Suppressor macrophage treated with lipopolysaccharide for 4 hours (primary cell): ENCODE measurements around the gene INPP5A.

Experiments used
- DNase-seq: peaks from one replicate; pipeline ENCODE4 v3.0.0-alpha.2; 2020

The INPP5A gene

DNA sequence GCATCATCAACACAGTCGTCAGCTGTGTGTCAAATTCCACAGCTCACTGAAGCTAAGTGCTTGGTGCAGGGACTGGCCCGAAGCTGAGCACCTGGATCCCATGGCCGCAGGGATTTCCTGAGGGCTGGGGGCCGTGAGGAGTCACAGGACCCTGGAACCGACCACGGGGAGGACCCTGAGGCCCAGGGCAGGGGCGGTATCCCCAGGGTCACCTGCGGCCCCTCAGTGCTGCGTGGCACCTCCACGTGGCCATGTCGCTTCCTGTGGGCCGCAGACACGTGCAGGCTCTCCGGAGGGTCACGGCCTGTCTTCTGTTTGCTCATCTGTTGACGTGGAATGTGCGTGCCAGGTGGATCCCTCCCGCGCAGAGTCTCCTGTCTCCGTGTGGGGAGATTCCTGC lies 194.9 kb downstream of the INPP5A start:
- DNase-seq, result no peak

DNA sequence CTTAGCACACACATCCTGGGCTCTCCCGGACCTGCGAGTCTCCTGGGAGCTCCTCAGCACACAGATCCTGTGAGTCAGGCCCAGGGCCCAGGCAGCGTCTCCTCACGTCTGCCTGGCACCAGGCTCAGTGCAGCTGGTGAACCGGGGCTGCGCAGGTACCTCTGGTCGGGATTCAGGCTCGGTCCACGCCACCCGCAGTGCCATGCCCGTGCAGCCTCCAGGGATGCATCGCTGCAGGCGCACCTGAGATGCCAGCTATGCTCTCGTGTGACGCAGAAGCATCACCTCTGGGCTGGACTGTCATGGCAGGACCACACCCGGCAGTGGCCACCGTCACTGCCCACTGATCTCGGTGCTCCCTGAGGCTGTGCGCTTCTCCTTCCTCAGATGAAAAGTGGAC lies 196.3 kb downstream of the INPP5A start:
- DNase-seq, result no peak

DNA sequence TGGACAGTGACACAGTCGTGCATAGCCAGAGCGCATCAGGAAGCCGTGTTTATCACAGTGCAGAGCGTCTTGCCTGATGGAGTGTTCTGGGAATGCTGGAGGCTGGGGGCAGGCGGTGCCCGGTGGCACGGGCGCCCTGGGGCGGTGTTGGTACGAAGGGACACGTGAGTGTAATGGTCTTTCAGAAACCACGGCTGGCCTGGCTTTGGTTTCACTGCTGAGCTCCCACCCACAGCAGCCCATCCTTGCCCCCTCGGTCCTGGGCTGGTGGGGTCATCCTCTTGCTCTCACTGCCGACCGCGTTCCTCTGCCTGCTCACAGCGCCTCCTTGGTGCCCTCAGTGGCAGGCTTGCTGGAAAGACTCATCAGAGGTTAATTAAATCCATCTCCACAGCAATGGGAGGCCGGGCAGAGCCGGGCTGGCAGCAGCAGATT lies 197.8 kb downstream of the INPP5A start:
- no peak for DNase-seq

DNA sequence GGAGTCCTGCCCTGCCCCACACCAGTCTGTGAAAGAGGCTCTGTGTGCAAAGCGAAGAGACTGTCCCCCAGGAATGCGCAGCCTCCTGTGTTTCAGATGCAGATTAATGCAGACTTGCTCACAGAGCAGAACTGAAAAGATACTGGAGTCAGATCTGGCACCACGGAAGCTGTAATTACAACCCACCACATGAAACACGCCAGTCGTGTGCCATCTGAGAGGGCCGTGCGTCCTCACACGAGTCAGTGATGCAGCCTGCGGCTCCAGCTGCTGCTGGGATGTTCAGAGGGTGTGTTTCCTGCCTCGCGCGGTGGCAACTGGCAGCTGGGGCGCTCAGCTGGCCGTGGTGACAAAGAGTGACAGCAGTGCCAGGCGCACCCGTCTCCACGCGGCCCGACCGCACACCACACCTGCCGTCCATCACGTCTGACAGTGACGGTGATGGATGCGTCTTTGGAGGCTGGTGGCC lies 198.4 kb downstream of the INPP5A start:
- no peak for DNase-seq

DNA sequence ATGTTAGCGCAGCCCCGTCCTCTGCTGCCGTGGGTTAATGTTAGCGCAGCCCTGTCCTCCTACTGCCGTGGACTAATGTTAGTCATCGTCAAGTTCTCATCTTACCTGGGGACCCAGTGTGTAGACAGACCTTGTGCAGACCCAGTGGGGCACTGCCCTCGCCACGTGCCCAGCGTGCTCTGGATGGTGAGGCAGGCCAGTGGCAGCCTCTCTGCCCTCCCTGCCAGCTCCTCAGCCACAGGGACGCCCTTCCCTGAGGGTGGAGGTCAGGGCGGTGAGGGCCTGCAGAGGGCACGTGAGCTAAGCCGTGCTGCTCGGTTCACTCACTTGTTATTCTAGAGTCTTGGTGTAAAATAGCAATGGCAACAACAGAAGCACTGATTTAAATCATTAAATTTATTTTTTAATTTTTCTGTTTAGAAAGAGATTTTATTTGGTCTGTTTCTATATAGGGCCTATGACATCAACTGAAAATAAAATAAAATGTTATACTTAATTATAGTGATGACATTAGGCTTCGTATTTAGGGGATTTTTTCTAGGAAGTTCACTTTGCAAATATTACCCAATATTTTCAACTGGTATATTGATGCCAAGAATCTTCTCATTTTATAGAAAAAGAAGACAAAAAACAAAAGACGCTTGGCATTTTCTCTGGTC lies 199.9 kb downstream of the INPP5A start:
- no peak for DNase-seq

DNA sequence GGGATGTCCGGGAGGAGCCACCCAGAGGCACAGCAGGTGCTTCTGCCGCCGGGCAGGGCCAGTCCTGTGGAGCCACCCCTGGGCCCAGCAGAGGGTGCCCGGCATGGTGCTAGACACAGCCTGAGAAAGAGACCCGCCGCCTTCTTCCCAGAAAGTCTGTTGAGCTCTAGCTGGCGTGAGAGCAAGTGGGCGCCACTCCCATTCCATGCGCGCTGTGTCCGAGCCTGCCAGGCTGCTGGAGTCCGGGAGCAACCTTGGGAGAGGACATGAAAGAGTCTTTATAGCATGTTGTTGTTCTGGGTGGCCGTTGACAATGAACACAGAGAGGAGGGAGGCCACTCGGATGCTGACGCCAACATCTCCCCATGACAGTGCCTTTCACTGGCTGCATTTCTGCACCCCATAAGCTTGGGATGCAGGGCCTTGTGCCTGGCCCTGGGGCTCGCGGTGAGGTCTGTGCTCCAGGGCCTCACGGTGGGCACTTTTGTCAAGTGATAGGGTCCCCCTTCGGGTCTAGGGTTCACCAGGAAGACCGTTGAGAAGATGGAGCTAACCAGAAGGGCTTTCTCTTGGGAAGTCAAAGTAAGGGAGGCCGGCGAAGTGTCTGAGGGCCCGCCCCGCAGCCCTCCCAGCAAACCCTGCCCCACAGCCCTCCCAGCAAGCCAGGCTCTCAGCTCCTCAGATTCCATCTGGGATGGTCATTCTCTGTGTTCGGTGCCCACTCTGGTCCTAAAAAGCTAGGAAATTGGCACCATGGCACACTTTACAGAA lies 201.1 kb downstream of the INPP5A start:
- no peak for DNase-seq

DNA sequence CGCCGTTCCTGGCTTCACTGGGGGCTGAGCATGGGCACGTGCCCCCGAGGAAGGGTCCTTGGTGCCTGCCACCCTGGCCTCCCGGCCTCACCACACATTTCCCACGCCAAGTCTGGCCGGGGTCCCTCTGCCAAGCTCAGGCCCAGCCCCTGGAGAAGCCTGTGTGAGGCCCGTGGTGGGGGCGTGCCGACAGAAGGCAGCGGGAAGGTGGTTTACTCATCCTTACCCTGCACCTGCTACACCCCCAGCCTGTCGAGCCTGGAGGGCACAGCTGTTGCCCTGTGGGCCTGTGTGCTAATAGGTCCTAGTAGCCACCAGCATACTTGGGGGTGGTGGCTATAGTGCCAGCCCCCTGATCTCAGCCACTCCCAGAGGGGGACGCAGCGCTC lies 201.6 kb downstream of the INPP5A start:
- no peak for DNase-seq

DNA sequence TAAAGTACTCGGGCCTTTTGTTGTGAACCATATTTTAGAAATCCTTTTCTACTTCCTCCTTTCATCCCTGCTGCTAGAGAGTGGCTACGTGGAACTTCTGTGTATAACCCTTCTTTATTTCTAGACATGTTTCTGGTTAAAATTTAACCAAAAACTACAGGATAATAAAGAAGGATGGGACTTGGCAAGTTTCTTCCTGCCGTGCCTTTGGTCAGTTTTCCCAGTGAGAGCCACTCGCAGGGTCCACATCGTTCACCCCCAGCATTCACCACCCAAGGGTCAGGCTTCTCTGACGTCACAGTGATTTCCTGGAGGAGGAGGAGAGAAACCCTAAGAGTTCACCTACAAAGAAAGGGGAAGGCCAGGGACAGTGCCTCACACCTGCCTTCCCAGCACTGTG lies 203.0 kb downstream of the INPP5A start:
- DNase-seq, result no peak

DNA sequence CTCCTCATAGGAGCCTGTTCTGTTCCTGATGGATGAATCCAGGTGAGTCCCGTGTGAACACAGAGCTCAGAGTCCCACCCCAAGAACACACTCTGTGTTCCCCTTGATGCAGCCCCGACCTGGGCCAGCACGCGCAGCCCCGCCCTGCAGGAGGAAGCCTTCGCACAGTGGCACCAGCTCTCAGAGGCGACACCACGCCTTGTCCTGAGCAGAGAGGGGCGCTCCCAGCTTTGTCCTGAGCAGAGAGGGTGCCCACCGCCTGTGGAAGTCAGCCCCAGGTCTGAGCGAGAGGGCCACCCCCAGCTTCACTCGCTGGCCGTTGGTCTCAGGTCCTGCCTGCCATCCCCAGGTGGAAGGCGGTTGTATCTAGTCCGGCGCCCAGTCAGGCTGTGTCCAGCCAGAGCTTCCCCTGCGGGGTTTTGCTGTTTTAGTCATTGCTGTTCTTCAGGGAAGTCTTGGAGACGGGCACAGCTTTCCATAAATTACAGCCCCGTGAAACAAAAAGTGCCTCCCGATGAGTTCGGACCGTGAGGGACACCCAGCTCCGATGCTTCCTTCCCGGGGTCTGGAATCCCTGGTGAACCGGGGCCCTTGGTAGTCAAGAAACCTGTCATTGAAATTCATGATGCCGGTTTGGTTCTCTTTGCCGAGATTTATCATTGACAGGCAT lies 204.7 kb downstream of the INPP5A start:
- no peak for DNase-seq

DNA sequence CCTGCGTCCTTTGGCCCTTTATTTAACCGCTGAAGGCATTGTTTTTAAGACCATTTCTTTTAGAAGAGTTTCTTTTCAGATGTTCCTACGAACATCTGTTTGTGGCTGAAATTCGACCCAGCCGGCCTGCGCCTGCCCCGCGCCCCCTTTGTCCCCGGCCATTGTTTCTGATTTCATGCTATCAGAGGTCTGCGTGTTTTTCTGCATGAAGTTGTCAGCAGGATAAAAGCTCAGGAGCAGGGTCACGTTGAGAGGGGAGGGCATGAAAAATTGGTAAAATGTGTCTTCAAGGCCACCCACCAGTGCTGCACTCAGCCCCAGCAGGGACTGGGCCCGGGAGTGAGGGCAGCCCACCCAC lies 205.2 kb downstream of the INPP5A start:
- no peak for DNase-seq

DNA sequence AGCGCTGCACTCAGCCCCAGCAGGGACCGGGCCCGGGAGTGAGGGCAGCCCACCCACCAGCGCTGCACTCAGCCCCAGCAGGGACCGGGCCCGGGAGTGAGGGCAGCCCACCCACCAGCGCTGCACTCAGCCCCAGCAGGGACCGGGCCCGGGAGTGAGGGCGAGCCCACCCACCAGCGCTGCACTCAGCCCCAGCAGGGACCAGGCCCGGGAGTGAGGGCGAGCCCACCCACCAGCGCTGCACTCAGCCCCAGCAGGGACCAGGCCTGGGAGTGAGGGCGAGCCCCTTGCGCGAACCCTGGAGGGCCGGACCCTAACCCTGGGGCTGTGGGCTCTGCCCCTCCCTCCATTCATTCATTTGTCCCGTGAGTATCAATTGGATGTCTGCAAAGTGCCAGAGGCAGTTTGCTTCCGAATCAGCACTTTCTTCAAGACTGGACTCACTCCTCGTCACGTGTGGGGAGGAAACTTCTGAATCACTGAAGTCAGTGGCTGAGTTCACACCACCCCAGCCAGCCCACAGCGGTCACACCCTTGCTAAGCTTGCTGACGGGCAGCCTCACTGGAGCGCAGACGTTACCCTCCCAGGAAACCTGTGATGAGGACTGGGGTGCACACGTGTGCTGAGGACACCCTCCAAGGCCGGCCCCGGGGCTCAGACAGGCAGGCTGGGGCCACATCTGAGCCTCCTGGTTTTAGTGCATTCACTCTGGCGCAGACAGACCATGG lies 205.8 kb downstream of the INPP5A start:
- DNase-seq, result peak; percentile 9

DNA sequence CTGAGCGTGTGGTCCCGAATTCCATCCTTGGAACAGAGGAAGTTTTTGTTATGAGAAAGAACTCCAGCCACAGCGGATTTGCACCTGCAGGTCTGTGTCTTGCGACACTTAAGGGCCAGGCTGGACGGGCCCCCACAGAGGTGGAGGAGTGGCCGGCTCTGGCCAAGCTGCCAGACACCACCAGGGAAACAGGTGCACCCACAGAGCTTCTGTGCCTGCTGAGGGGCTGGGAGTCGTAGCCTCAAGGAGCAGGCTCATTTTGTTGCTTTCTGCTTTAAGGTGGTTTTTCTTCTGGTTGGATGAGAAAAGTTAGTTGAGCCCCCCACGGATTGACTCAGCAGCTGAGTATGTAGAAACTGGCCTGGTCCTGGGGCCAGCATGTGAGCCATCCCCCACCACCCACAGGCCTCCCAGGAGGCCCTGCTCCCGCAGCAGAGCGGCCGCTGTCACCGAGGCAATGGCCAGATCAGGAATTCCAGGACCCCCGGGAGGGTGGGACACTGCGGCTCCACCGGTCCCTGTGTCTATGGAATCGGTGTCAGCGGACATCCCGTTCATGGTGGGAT lies 206.4 kb downstream of the INPP5A start:
- no peak for DNase-seq

DNA sequence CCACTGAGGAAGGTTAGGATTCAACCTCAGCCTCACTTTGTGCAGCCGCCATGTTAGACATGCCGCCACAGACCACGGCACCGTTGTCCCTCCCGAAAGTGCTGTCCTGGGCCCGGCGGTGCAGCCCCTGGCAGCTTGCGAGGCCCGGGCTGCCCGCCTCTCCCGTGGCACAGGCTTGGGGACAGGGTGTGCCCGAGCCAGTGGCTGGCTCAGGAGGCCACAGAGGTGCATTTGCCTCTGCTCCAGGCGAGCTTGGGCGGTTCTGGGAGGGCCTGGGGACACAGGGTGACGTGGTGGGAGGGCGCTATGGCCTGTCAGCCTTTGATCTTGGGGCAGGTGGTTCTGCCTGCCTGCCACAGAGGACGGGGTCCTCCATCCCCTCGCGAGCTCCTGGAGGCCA lies 207.3 kb downstream of the INPP5A start:
- no peak for DNase-seq

DNA sequence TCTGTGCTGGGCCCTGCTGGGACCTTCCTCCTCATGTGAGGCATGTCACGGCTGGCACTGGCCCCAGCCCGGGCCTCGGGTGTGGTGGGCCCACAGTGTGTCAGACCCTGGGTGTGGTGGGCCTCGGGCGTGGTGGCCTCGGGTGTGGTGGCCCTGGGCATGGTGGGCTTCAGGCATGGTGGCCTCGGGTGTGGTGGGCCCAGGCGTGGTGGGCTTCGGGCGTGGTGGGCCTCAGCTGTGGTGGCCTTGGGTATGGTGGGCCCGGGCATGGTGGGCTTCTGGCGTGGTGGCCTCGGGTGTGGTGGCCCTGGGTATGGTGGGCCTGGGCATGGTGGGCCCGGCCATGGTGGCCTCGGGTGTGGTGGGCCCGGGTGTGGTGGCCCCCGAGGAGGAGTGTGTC lies 207.9 kb downstream of the INPP5A start:
- no peak for DNase-seq

DNA sequence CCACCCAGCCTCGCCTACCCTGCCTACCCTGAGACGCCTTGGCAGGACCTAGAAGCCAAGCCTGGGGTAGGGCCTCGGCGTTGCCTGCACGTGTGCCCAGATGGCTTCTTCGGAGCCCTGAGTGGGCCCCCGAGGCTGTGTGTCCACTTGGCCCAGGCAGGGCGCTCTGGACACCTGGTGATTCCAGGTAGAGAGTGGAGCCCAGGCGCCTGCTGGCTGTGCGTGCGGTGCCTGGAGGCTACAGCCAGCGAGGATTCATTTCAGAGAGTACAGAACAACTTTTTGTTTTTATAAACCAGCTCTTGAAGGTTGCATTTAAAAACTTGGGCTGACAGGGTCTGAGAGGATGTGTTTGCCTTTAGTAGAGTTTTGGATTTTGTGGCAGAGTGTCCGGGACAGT lies 208.4 kb downstream of the INPP5A start:
- no peak for DNase-seq

DNA sequence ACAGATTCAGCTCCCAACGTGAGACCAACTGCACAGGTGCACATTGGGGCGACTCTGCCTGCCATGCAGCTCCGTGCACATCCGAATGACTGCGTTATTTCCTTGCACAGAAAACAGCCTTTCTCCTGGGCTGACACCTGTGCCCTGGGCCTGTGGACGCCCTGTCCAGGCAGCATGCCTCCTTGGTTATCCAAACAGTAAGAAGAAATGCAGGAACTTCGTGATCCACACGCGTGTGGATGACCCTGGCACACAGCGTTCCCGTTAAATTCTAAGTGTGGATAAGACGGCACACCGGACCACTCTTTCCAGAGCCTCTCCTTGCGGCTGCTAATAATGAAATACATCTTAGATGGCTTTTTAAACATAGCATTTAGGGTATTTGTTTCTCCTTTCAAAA lies 208.8 kb downstream of the INPP5A start:
- DNase-seq, result no peak

DNA sequence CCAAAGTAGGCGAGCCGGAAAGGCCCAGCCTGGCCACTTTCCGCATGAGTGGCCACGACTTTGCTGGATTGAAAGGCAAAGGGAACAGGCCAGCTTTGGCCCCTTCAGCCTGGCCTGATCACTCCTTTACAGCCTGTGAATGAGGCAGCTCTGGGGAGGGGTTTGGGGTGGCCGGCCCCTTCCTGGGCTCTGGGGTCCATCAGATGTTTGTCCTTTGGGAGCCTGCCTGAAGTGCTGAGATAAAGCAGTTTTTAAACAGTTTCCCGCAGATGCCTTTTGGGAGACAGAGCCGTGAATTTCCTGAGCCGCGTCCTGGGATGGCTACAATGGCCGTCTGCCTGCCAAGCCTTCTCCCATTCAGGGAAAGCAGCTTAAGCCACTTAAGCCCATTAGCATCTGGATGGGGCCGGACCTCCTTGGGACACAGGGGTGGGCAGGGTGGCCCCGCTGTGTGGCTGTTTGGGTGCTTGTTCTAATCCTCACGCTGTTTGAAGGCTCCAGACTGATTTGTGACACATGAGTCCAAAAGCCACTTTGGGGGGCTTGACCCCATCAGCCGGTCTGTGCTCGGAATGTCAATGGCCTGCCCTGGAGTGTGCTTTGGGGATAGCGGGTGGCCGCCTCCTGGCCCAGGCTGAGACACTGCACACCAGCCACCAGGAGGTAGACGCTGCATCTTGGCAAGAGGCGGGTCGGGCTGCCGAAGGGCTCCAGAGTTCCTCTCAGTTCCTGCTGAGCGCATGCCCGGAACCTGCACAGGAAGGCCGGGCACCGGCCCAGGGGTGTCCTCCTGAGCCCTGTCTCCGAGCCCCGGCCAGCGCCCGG lies 209.4 kb downstream of the INPP5A start:
- DNase-seq, result no peak

DNA sequence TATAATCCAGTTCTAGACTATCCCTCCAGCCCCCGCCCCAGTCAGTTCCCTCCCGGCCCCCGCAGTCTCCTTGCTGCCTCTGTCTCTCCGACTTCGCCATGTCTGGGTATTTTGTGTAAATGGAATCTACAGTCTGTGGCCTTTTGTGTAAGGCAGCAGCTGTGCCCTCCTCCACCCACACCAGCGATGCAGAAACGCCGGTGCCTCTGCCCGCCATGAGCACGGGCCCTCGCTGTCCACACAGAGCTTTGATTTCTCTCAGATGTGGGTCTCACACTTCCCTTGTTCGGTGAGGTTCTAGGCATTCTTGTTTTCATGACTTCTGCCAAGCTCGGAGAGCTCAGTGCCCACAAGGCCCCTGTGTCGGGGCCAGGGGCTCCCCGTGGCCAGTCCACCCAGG lies 210.5 kb downstream of the INPP5A start:
- DNase-seq, result no peak

DNA sequence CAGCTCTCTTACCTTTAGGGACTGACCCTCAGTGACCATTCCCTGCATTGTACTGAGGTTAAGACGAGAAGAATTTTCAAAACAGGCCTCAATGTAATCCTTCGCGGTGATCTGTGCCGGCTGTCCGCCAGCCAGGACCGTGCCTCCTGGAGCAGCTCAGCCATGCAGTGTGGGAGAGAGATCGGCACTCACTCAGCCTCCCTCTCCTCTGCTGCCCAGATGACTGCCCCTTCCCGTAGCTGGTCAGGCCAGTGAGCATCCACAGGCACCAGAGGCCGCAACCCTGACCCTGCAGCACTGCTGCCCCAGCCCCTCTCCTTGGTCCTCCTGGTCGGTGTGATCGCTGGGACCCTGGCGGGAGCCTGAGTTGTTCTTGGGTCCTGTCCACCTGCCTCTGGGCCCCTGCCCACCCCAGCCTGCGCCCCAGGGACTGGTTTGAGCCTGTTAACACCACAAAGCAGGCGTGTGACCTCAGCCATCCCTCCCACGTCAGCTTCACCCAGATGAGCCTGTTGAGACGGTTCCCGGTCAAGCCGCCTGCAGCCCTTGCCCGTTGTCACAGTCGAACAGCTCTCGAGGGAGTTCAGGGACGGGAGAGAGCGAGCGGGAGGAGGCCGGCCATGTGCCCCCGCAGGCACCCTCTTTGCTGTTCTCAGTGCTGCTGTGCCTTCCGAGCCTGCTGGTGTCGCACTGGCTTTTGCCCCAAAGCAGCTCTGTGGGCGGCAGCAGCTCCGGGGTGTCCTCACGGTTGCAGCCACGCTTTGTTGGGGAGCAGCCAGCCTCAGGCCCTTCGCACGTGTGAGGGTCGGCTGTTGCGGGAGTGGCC lies 211.2 kb downstream of the INPP5A start:
- DNase-seq, result no peak

DNA sequence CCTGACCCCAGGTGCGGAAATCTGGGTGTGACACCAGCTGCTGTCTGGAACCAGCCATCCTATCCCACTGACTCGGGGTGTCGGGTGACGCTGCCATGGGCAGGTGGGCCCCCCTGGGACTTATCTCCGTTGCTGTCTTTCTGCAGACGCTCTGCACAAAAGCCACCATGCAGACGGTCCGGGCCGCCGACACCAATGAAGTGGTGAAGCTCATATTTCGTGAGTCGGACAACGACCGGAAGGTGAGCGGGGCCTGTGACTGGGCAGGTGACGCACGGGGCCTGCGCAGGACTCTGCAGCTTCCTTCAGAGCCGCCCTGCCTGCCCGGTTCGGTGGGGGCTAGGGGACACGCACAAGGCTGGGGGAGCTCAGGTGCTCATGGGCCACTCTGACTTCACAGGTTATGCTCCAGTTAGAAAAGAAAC lies 211.8 kb downstream of the INPP5A start:
- DNase-seq, result no peak

DNA sequence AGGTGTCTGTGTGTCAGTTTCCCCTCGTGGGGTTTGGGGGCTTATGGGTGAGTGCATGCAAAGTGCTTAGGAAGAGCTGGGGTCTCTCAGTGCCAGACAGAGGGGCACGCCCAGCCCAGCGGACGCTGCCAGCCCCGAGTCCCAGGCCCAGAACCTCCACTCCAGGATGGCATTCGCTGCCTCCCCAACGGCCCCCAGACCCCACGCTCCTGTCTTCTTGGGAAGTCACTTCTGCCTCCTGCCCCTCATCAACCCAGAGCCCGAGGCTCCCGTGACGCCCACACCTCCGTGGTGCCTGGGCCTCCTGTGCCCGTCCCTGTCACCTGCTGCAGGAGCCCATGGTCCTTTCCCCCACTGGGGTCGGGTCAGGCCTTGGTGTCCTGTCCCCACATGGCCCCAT lies 213.3 kb downstream of the INPP5A start:
- no peak for DNase-seq
